Gastroesophageal sphincter (tissue), 4 donors: Measurements from ENCODE around the gene PODNL1. TPM values are rescaled to one million over a fixed set of nuclear protein-coding genes. Genes with fewer than 3 reads are reported as not detected.

Experiments
- ATAC-seq: fragments of 150-250 bp; one replicate; pipeline ENCODE4 v1.9.1; 2016; ENCODE audit warnings: mild to moderate bottlenecking, moderate library complexity
- H3K27ac ChIP-seq, 4 donors: fragments of 200-600 bp; sonication (generic) in 3 of 4; 1 replicate in 3 of 4; 2 replicates in 1 of 4; pipeline ENCODE4 v1.5.1; 2016 to 2019
- H3K27me3 ChIP-seq: fragments of 200-600 bp; sonication (generic); one replicate; pipeline ENCODE4 v1.5.1; 2019
- H3K36me3 ChIP-seq, 2 donors: fragments of 200-600 bp; sonication (generic); one replicate each; pipeline ENCODE4 v1.5.1; 2019; ENCODE audit warnings: control low read depth in 1 of 2
- H3K4me1 ChIP-seq, 3 donors: fragments of 200-600 bp; sonication (generic); 1 replicate in 2 of 3; 2 replicates in 1 of 3; pipeline ENCODE4 v1.5.1; 2016 to 2019; ENCODE audit warnings: control low read depth in 2 of 3
- H3K4me3 ChIP-seq, 2 donors: fragments of 200-600 bp; sonication (generic); one replicate each; pipeline ENCODE4 v1.5.1; 2019; ENCODE audit warnings: mild to moderate bottlenecking in 1 of 2, moderate library complexity in 1 of 2
- H3K9me3 ChIP-seq, 3 donors: fragments of 200-600 bp; sonication (generic); one replicate each; pipeline ENCODE4 v1.5.1; 2017 to 2019; ENCODE audit warnings: control low read depth in 2 of 3
- CTCF ChIP-seq, 4 experiments: fragments of 200-600 bp in 2 of 4; fragments of 450-650 bp in 2 of 4; sonication (generic) in 1 of 4; IDR thresholded peaks; one replicate each; pipeline ENCODE4 v1.5.1; 2017 to 2019; ENCODE audit warnings: antibody characterized with exemption in 4 of 4, mild to moderate bottlenecking in 2 of 4, moderate library complexity in 2 of 4
- EP300 ChIP-seq: sonication (generic); formaldehyde crosslinking; IDR thresholded peaks from one replicate; pipeline ENCODE4 v1.6.1; 2017; ENCODE audit warnings: antibody characterized with exemption, mild to moderate bottlenecking
- POLR2A ChIP-seq, 2 donors: fragments of 450-650 bp; IDR thresholded peaks; one replicate each; pipeline ENCODE4 v1.6.1; 2017; ENCODE audit warnings: antibody characterized with exemption in 2 of 2, mild to moderate bottlenecking in 2 of 2, moderate library complexity in 1 of 2
- POLR2AphosphoS5 ChIP-seq: sonication (generic); formaldehyde crosslinking; IDR thresholded peaks from one replicate; pipeline ENCODE4 v1.6.1; 2017; ENCODE audit warnings: antibody characterized with exemption
- WGBS, 2 donors: methylation state at CpG; one replicate each; pipeline ENCODE4 v1.1.5; 2018; ENCODE audit warnings: low coverage in 1 of 2; 5-methylcytosine and 5-hydroxymethylcytosine counted together
- total RNA-seq, 4 donors: library from RNA; depleted of rRNA; stranded (reverse); fragments of >200 nt; gene quantifications; one replicate each; pipeline ENCODE4 v1.1.0, GENCODE V29; 2016

The PODNL1 gene
- total RNA-seq, 4 donors from 2014 or later, result 0.62 to 0.67 TPM; not detected in 2

GRCh38 chr19:13882836-13883235, 55.4 kb downstream of the PODNL1 start:
- TF ChIP-seq POLR2AphosphoS5 (no peak), EP300 (no peak), POLR2A (IDR thresholded peaks at IDR 0.05) (no peak), CTCF (IDR thresholded peaks at IDR 0.05) (no peak)
- H3K27me3 ChIP-seq, result no peaks in the 10 kb centered on the region
- WGBS, 2 donors, result no CpG with 5 or more reads among the region's 12 CpGs
- H3K36me3 ChIP-seq, result no peaks in the 10 kb centered on the region
- no peak overlapping the region for H3K27ac ChIP-seq
- no peak overlapping the region for H3K4me3 ChIP-seq
- H3K4me1 ChIP-seq, result peaks cover 0 to 29% (median 12%) of the 10 kb centered on the region in 3 donors
- H3K9me3 ChIP-seq, result no peaks in the 10 kb centered on the region
- no peak for ATAC-seq

GRCh38 chr19:13882419-13882795, 55.8 kb downstream of the PODNL1 start:
- ATAC-seq, result no peak
- H3K4me3 ChIP-seq, result no peak overlapping the region
- WGBS, 2 donors, result 76 to 88% methylated on average over 2 to 3 of the region's 5 CpGs
- no peaks in the 10 kb centered on the region for H3K9me3 ChIP-seq
- no peaks in the 10 kb centered on the region for H3K27me3 ChIP-seq
- peaks cover 0 to 29% (median 12%) of the 10 kb centered on the region in 3 donors for H3K4me1 ChIP-seq
- TF ChIP-seq POLR2A (IDR thresholded peaks at IDR 0.05) (no peak), POLR2AphosphoS5 (no peak), CTCF (IDR thresholded peaks at IDR 0.05) (no peak), EP300 (no peak)
- H3K36me3 ChIP-seq, result no peaks in the 10 kb centered on the region
- peak overlapping the region in 1 of 4 donors; percentile 78 for H3K27ac ChIP-seq

- H3K9me3 ChIP-seq, result no peaks in the 10 kb centered on the region
- H3K4me1 ChIP-seq, result peaks cover 0 to 29% (median 12%) of the 10 kb centered on the region in 3 donors
- no peaks in the 10 kb centered on the region for H3K36me3 ChIP-seq
- WGBS, 2 donors, result 86 to 88% methylated on average over 4 to 5 of the region's 17 CpGs
- no peaks in the 10 kb centered on the region for H3K27me3 ChIP-seq
- no peak overlapping the region for H3K4me3 ChIP-seq
- peak overlapping the region in 3 of 4 donors; percentile 78 to 84 (median 80) for H3K27ac ChIP-seq
- no peak for ATAC-seq
- TF ChIP-seq CTCF (IDR thresholded peaks at IDR 0.05) (no peak), POLR2AphosphoS5 (no peak), POLR2A (IDR thresholded peaks at IDR 0.05) (no peak)
These were observed 56.4 kb downstream of the PODNL1 start for GRCh38 chr19:13881692-13882418.

- H3K4me3 ChIP-seq, result no peak overlapping the region
- 40% methylated on average over 2 of the region's 12 CpGs; no CpG with 5 or more reads in 1 of the 2 donors for WGBS, 2 donors
- ATAC-seq, result no peak
- H3K36me3 ChIP-seq, result no peaks in the 10 kb centered on the region
- TF ChIP-seq POLR2AphosphoS5, result no peak
- no peak for TF ChIP-seq CTCF (IDR thresholded peaks at IDR 0.05)
- TF ChIP-seq EP300, result no peak
- no peak for TF ChIP-seq POLR2A (IDR thresholded peaks at IDR 0.05)
- H3K27me3 ChIP-seq, result no peaks in the 10 kb centered on the region
- no peaks in the 10 kb centered on the region for H3K9me3 ChIP-seq
- H3K4me1 ChIP-seq, result peaks cover 0 to 29% (median 12%) of the 10 kb centered on the region in 3 donors
- peak overlapping the region in 3 of 4 donors; percentile 78 to 84 (median 80) for H3K27ac ChIP-seq
These were observed 56.9 kb downstream of the PODNL1 start for GRCh38 chr19:13881251-13881691.

Other genes starting within 250 kb of the PODNL1 start
- 10 to 100 TPM; 31.2 to 51.8 (median 42.2) TPM for gene MRI1, start 173.9 kb downstream of the PODNL1 start, total RNA-seq
- gene C19orf53, start 164.0 kb downstream of the PODNL1 start, total RNA-seq, result 100 to 1,000 TPM; 123 to 142 (median 128) TPM
- 1 to 10 TPM; 3.9 to 9.2 (median 4.2) TPM for gene ZSWIM4, start 143.0 kb downstream of the PODNL1 start, total RNA-seq
- gene NANOS3, start 61.3 kb downstream of the PODNL1 start, total RNA-seq, result 1 to 10 TPM in 2 of 4 donors, not detected in 2; 1.1 to 5.0 TPM
- 1 to 10 TPM in 3 of 4 donors, not detected in 1; 1.9 to 2.4 (median 2.2) TPM for gene BRME1, start 32.3 kb downstream of the PODNL1 start, total RNA-seq
- 10 to 100 TPM; 15.6 to 36.8 (median 22.4) TPM for gene CC2D1A, start 32.2 kb downstream of the PODNL1 start, total RNA-seq
- 10 to 100 TPM in 2 of 4 donors, 1 to 10 TPM in 2; 5.3 to 20.8 (median 14.5) TPM for gene DCAF15, start 14.1 kb upstream of the PODNL1 start, total RNA-seq
- gene RFX1, start 67.9 kb upstream of the PODNL1 start, total RNA-seq, result 1 to 10 TPM; 2.0 to 5.9 (median 3.9) TPM
- not detected for gene RLN3, start 89.7 kb upstream of the PODNL1 start, total RNA-seq
- gene IL27RA, start 93.3 kb upstream of the PODNL1 start, total RNA-seq, result 1 to 10 TPM; 1.1 to 5.4 (median 3.1) TPM
- not detected for gene PALM3, start 123.7 kb upstream of the PODNL1 start, total RNA-seq
- 1 to 10 TPM; 2.7 to 9.5 (median 5.6) TPM for gene MISP3, start 134.4 kb upstream of the PODNL1 start, total RNA-seq
- gene C19orf67, start 147.4 kb upstream of the PODNL1 start, total RNA-seq, result not detected
- gene SAMD1, start 152.3 kb upstream of the PODNL1 start, total RNA-seq, result 10 to 100 TPM; 21.9 to 61.3 (median 41.3) TPM
- 100 to 1,000 TPM in 1 of 4 donors, 10 to 100 TPM in 3; 62.3 to 138 (median 76.6) TPM for gene PRKACA, start 179.3 kb upstream of the PODNL1 start, total RNA-seq
- 1 to 10 TPM in 1 of 4 donors, not detected in 3; 1.2 TPM for gene ASF1B, start 198.2 kb upstream of the PODNL1 start, total RNA-seq